RKO (cell line): Measurements from ENCODE around the gene GRIFIN.
"Not testable (repeated sequence)": the region's sequence is repeated elsewhere in the genome, so short reads cannot be mapped to it uniquely, and the experiment has no call there.

Source experiments
- DNase-seq: peaks from one replicate; pipeline ENCODE4 v3.0.0-alpha.2; 2016; ENCODE audit warnings: low spot score

GRIFIN gene

GRCh38 chr7:2478399-2478785, 2.2 kb upstream of the GRIFIN start:
- peak; percentile 16 for DNase-seq

GRCh38 chr7:2477447-2478398, 1.5 kb upstream of the GRIFIN start:
- peak; percentile 19 for DNase-seq

GRCh38 chr7:2476776-2477446, 713 bp upstream of the GRIFIN start:
- no peak for DNase-seq

GRCh38 chr7:2475678-2476015, 551 bp downstream of the GRIFIN start:
- no peak for DNase-seq

GRCh38 chr7:2474813-2475677, 1.2 kb downstream of the GRIFIN start:
- no peak for DNase-seq

GRCh38 chr7:2474224-2474623, 2.0 kb downstream of the GRIFIN start:
- DNase-seq: no peak

- no peak for DNase-seq
These were observed 2.6 kb downstream of the GRIFIN start for GRCh38 chr7:2473496-2474180.

- no peak for DNase-seq
These were observed 3.5 kb downstream of the GRIFIN start for GRCh38 chr7:2472739-2473138.

- no peak for DNase-seq
These were observed 4.8 kb downstream of the GRIFIN start for GRCh38 chr7:2471396-2471795.

GRCh38 chr7:2471022-2471329, 5.2 kb downstream of the GRIFIN start:
- peak; percentile 32 for DNase-seq

- no peak for DNase-seq
These were observed 5.8 kb downstream of the GRIFIN start for GRCh38 chr7:2470204-2471021.

GRCh38 chr7:2469460-2470203, 6.6 kb downstream of the GRIFIN start:
- DNase-seq: not testable (repeated sequence)

- no peak for DNase-seq
These were observed 8.0 kb downstream of the GRIFIN start for GRCh38 chr7:2468227-2468626.

GRCh38 chr7:2466675-2467074, 9.5 kb downstream of the GRIFIN start:
- DNase-seq: no peak

GRCh38 chr7:2465928-2466327, 10.3 kb downstream of the GRIFIN start:
- no peak for DNase-seq

GRCh38 chr7:2462731-2463130, 13.5 kb downstream of the GRIFIN start:
- no peak for DNase-seq

GRCh38 chr7:2461268-2462026, 14.8 kb downstream of the GRIFIN start:
- DNase-seq: no peak

- DNase-seq: no peak
These were observed 15.6 kb downstream of the GRIFIN start for GRCh38 chr7:2460641-2461040.

GRCh38 chr7:2460188-2460587, 16.0 kb downstream of the GRIFIN start:
- no peak for DNase-seq

GRCh38 chr7:2459674-2460073, 16.5 kb downstream of the GRIFIN start:
- DNase-seq: no peak
